ENCODE results near the gene SYT13. TPM values are rescaled to one million over a fixed set of nuclear protein-coding genes. Genes with fewer than 3 reads are reported as not detected.

The SYT13 gene
- total RNA-seq, 1 experiment from 2014 or later = 1.4 TPM

DNA sequence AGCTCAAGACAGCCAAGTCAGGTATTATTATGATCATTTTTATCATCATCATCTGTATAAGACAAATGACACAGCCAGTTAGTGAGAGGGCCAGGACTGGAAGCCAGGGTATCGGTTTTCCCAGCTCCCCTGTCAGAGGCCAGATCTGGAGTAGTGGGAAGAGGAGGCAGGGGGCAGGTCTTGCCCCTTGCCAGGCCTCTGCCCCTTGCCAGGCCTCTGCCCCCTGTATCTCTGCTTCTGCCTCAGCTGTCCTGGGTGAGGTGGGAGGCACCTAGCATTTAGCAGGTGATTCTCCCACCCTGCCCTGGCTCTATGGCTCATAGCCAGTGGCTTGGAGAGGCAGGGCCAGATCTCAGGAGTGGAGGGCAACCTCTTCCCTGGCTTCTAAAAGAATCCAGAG lies 72.4 kb downstream of the SYT13 start:
- BruUV-seq (replicated peaks) = no TSS peak
- Histone ChIP-seq H3K9me2 (ENCODE audit: insufficient read depth) (no peaks in the 10 kb centered on the region), H3K79me2 (ENCODE audit: insufficient read depth, low read length) (no peaks in the 10 kb centered on the region), H3K9ac (ENCODE audit: low read length) (no peak overlapping the region), H4K20me1 (ENCODE audit: insufficient read depth) (no peaks in the 10 kb centered on the region), H3K27me3 (ENCODE audit: insufficient read depth, low read length) (no peaks in the 10 kb centered on the region), H3K36me3 (ENCODE audit: control insufficient read depth in 1 of 2, insufficient read depth in 2 of 2, low read length in 2 of 2) (no peaks in the 10 kb centered on the region), H3K4me2 (ENCODE audit: low read length) (no peak overlapping the region), H3K9me3 (ENCODE audit: control insufficient read depth in 1 of 2, insufficient read depth in 1 of 2, low read depth in 1 of 2, low read length in 2 of 2) (no peaks in the 10 kb centered on the region), H3K27ac (ENCODE audit: low read depth, low read length) (no peak overlapping the region), H3K4me3 (replicated peaks in 1 of 2; ENCODE audit: low read depth in 1 of 2, low read length in 2 of 2) (no peak overlapping the region), H2AFZ (ENCODE audit: low read depth, low read length, poor library complexity, severe bottlenecking) (no peak overlapping the region), H3K4me1 (ENCODE audit: control insufficient read depth in 1 of 2, insufficient read depth in 2 of 2, low read length in 2 of 2) (no peaks in the 10 kb centered on the region)
- ChIA-PET RAD21 (ENCODE audit: low non-redundant PET in 1 of 2, low total read pairs in 2 of 2, uncharacterized antibody in 2 of 2, unreplicated experiment in 2 of 2) (no interaction called here), CTCF (interaction anchor here (0.9 kb wide), 1 partner anchor 73 kb away, joined by 3 read pairs; no protein-coding TSS in a partner anchor), POLR2A (no interaction called here)
- ATAC-seq (no peak), DNase-seq (ENCODE audit: low read depth, low spot score) (no peak)
- intact Hi-C loops (cut with micrococcal nuclease) = no loop called here
- TF ChIP-seq SP1 (IDR thresholded peaks at IDR 0.05; ENCODE audit: low read depth) = no peak
- no peak for TF ChIP-seq EZH2phosphoT487 (IDR thresholded peaks at IDR 0.05; ENCODE audit: borderline replicate concordance)
- no peak for TF ChIP-seq FOSL1 (IDR thresholded peaks at IDR 0.05; ENCODE audit: low read depth)
- no peak for TF ChIP-seq ZNF274 (IDR thresholded peaks at IDR 0.05; ENCODE audit: low read depth, low read length)
- no peak for TF ChIP-seq SIN3A (IDR thresholded peaks at IDR 0.05; ENCODE audit: low read depth)
- no peak for TF ChIP-seq CBX3 (IDR thresholded peaks at IDR 0.05; ENCODE audit: low read depth)
- no peak for TF ChIP-seq SRF (IDR thresholded peaks at IDR 0.05; ENCODE audit: low read depth)
- TF ChIP-seq, protein P1, sequence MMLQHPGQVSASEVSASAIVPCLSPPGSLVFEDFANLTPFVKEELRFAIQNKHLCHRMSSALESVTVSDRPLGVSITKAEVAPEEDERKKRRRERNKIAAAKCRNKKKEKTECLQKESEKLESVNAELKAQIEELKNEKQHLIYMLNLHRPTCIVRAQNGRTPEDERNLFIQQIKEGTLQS (IDR thresholded peaks at IDR 0.05) = no peak
- TF ChIP-seq POLR2A (IDR thresholded peaks at IDR 0.05; ENCODE audit: borderline replicate concordance, extremely low read depth, insufficient read depth, insufficient read length) = no peak
- TF ChIP-seq, protein P2, sequence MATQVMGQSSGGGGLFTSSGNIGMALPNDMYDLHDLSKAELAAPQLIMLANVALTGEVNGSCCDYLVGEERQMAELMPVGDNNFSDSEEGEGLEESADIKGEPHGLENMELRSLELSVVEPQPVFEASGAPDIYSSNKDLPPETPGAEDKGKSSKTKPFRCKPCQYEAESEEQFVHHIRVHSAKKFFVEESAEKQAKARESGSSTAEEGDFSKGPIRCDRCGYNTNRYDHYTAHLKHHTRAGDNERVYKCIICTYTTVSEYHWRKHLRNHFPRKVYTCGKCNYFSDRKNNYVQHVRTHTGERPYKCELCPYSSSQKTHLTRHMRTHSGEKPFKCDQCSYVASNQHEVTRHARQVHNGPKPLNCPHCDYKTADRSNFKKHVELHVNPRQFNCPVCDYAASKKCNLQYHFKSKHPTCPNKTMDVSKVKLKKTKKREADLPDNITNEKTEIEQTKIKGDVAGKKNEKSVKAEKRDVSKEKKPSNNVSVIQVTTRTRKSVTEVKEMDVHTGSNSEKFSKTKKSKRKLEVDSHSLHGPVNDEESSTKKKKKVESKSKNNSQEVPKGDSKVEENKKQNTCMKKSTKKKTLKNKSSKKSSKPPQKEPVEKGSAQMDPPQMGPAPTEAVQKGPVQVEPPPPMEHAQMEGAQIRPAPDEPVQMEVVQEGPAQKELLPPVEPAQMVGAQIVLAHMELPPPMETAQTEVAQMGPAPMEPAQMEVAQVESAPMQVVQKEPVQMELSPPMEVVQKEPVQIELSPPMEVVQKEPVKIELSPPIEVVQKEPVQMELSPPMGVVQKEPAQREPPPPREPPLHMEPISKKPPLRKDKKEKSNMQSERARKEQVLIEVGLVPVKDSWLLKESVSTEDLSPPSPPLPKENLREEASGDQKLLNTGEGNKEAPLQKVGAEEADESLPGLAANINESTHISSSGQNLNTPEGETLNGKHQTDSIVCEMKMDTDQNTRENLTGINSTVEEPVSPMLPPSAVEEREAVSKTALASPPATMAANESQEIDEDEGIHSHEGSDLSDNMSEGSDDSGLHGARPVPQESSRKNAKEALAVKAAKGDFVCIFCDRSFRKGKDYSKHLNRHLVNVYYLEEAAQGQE (IDR thresholded peaks at IDR 0.05; ENCODE audit: low read depth) = no peak
- TF ChIP-seq, protein P3, sequence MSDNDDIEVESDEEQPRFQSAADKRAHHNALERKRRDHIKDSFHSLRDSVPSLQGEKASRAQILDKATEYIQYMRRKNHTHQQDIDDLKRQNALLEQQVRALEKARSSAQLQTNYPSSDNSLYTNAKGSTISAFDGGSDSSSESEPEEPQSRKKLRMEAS (IDR thresholded peaks at IDR 0.05) = no peak
- TF ChIP-seq YY1 (IDR thresholded peaks at IDR 0.05; ENCODE audit: extremely low read depth, insufficient replicate concordance, low read depth, low read length) = no peak
- no peak for TF ChIP-seq JUND (IDR thresholded peaks at IDR 0.05)
- TF ChIP-seq ELF1 (IDR thresholded peaks at IDR 0.05; ENCODE audit: borderline replicate concordance, low read depth) = no peak
- TF ChIP-seq EZH2 (IDR thresholded peaks at IDR 0.05) = no peak
- no peak for TF ChIP-seq ZFX (IDR thresholded peaks at IDR 0.05)
